Nephron (organoid): ENCODE measurements around the gene FOXA2.
"Not testable (repeated sequence)": the region's sequence is repeated elsewhere in the genome, so short reads cannot be mapped to it uniquely, and the experiment has no call there.

Source experiments
- H3K27ac Mint-ChIP-seq, 3 experiments: 2 replicates each; pipeline ENCODE4 v1.8.0; 2020; ENCODE audit warnings: mixed read lengths in 3 of 3, mild to moderate bottlenecking in 2 of 3, moderate library complexity in 1 of 3
- H3K27me3 Mint-ChIP-seq: 2 replicates; pipeline ENCODE4 v1.8.0; 2021; ENCODE audit warnings: low read depth, mild to moderate bottlenecking, moderate library complexity, mixed read lengths
- H3K36me3 Mint-ChIP-seq: 2 replicates; pipeline ENCODE4 v1.8.0; 2020; ENCODE audit warnings: low read depth, mixed read lengths
- H3K4me1 Mint-ChIP-seq: 2 replicates; pipeline ENCODE4 v1.8.0; 2020; ENCODE audit warnings: mixed read lengths
- H3K4me3 Mint-ChIP-seq, 3 experiments: 2 replicates each; pipeline ENCODE4 v1.8.0; 2020; ENCODE audit warnings: mild to moderate bottlenecking in 3 of 3, mixed read lengths in 3 of 3, moderate library complexity in 2 of 3
- H3K9me3 Mint-ChIP-seq: 2 replicates; pipeline ENCODE4 v1.8.0; 2020; ENCODE audit warnings: mixed read lengths
- CTCF ChIP-seq, 3 experiments: fragments of 200-600 bp; sonication (generic); IDR thresholded peaks; one replicate each; pipeline ENCODE4 v1.5.0; 2021; ENCODE audit warnings: antibody characterized with exemption in 3 of 3; ENCODE audit not compliant: unreplicated experiment in 3 of 3

Gene FOXA2

GRCh38 chr20:22611636-22612035 is 27.3 kb upstream of the FOXA2 start:
- TF ChIP-seq CTCF (IDR thresholded peaks at IDR 0.05; ENCODE audit: unreplicated experiment in 3 of 3) = no peak
- H3K9me3 Mint-ChIP-seq = no peaks in the 10 kb centered on the region
- H3K4me3 Mint-ChIP-seq = no peak overlapping the region
- no peak overlapping the region for H3K27ac Mint-ChIP-seq
- no peaks in the 10 kb centered on the region for H3K36me3 Mint-ChIP-seq
- peaks cover 54% of the 10 kb centered on the region for H3K27me3 Mint-ChIP-seq
- no peaks in the 10 kb centered on the region for H3K4me1 Mint-ChIP-seq

GRCh38 chr20:22607695-22608094 is 23.3 kb upstream of the FOXA2 start:
- Mint-ChIP-seq H3K27ac (no peak overlapping the region), H3K9me3 (no peaks in the 10 kb centered on the region), H3K4me1 (no peaks in the 10 kb centered on the region), H3K36me3 (no peaks in the 10 kb centered on the region), H3K27me3 (peaks cover 48% of the 10 kb centered on the region), H3K4me3 (no peak overlapping the region)
- no peak for TF ChIP-seq CTCF (IDR thresholded peaks at IDR 0.05; ENCODE audit: unreplicated experiment in 3 of 3)

- Mint-ChIP-seq H3K27ac (no peak overlapping the region), H3K4me3 (no peak overlapping the region), H3K27me3 (peaks cover 44% of the 10 kb centered on the region), H3K4me1 (no peaks in the 10 kb centered on the region), H3K36me3 (no peaks in the 10 kb centered on the region), H3K9me3 (no peaks in the 10 kb centered on the region)
- no peak for TF ChIP-seq CTCF (IDR thresholded peaks at IDR 0.05; ENCODE audit: unreplicated experiment in 3 of 3)
Measured at GRCh38 chr20:22604815-22605214, 20.4 kb upstream of the FOXA2 start.

GRCh38 chr20:22601361-22602141 is 17.2 kb upstream of the FOXA2 start:
- H3K4me3 Mint-ChIP-seq = no peak overlapping the region
- no peak overlapping the region for H3K27ac Mint-ChIP-seq
- H3K4me1 Mint-ChIP-seq = no peaks in the 10 kb centered on the region
- no peaks in the 10 kb centered on the region for H3K9me3 Mint-ChIP-seq
- H3K27me3 Mint-ChIP-seq = peaks cover 49% of the 10 kb centered on the region
- TF ChIP-seq CTCF (IDR thresholded peaks at IDR 0.05; ENCODE audit: unreplicated experiment in 3 of 3) = no peak
- H3K36me3 Mint-ChIP-seq = no peaks in the 10 kb centered on the region

- not testable (repeated sequence) for H3K4me1 Mint-ChIP-seq, H3K27ac Mint-ChIP-seq, H3K36me3 Mint-ChIP-seq, H3K4me3 Mint-ChIP-seq, H3K9me3 Mint-ChIP-seq
- peaks cover 56% of the 10 kb centered on the region for H3K27me3 Mint-ChIP-seq
Measured at GRCh38 chr20:22599258-22599657, 14.9 kb upstream of the FOXA2 start.

GRCh38 chr20:22597303-22597702 is 12.9 kb upstream of the FOXA2 start:
- H3K4me1 Mint-ChIP-seq = no peaks in the 10 kb centered on the region
- no peaks in the 10 kb centered on the region for H3K36me3 Mint-ChIP-seq
- no peaks in the 10 kb centered on the region for H3K9me3 Mint-ChIP-seq
- no peak overlapping the region for H3K27ac Mint-ChIP-seq
- TF ChIP-seq CTCF (IDR thresholded peaks at IDR 0.05; ENCODE audit: unreplicated experiment in 3 of 3) = no peak
- H3K4me3 Mint-ChIP-seq = no peak overlapping the region
- peaks cover 62% of the 10 kb centered on the region for H3K27me3 Mint-ChIP-seq
